GM19372 (cell line): ENCODE data around the gene TBPL2.
A peak's percentile ranks its signal among the peaks of the same experiment; 100 is the strongest.
"Not testable (repeated sequence)": the region's sequence is repeated elsewhere in the genome, so short reads cannot be mapped to it uniquely, and the experiment has no call there.

Experiments used
- ATAC-seq: cut with Tn5 transposase; IDR thresholded peaks from one replicate; pipeline ENCODE4 v1.9.1; 2021; ENCODE audit warnings: mild to moderate bottlenecking, low read depth, moderate library complexity; ENCODE audit not compliant: unreplicated experiment

The TBPL2 gene

DNA sequence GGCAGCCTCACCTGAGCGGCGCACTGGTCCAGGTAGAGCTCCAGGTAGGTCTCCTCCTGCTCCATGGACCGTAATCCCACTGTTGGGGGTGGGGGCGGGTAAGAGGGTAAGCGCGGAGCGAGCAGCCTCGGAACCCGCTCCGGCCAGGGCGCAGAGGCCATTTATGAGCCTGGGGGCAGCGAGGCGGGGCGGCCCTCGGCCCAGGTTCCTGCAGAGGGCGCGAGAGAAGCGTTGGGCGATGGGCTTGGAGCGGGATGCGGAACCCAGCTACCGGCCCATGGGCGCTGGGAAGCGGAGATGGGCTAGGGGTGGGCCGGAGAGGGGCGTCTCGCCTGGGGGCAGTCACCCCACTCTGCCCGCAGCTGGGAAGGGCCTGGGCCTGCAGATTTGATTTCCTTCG, at the start of gene TBPL2:
TSS of gene TBPL2 (minus strand) at position 232 of the 400 bp plus-strand sequence. CDS start at position 65, 167 bp downstream.
- no peak for ATAC-seq

DNA sequence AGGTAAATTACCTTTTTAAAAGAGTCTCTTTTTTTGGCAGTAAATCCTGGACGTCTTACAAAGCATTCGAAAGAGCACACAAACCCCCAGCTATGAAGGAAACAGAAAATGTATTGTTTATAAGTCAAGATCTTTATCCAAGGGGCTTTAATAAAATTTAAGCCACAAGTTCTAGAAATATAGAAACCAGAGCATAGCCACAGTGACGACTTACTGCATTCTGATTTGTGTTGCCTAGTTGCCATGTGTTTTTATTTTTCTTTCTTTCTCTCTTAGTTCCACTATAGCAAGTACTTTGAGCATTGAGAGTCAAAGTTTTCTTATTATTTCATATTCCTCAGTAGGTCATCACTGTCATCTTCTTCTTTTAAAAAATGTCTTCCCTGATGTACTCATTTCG, 47.8 kb upstream of the TBPL2 start:
- ATAC-seq = no peak

DNA sequence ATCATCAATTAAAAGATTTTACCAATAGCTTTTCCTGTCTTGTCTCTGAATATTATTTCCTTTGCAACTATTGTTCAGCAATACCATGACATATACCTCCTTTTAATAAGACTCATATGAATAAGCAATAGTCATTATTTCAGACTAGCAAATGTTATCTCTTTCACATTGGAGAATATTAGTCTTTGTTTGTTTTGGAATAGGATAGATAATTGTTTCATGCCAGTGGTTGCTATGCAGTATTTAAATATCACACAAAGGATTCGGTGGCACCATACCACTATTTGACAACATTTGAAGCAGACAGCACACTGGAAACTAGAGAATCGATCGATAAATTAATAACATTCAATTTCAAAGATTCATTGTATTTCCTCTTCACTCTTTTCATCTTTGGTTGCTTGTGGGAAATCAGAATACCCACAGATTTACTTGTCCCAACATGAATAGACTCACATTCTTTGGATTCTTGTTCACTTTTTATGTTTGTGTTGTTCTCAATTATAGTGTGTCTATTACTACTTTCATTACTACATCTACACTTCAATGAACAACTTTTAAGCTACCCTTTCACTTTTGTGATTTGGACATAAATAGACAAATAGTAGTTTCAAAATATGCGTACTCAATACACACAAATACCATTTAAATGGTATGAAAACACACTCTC, 42.7 kb upstream of the TBPL2 start:
- no peak for ATAC-seq

DNA sequence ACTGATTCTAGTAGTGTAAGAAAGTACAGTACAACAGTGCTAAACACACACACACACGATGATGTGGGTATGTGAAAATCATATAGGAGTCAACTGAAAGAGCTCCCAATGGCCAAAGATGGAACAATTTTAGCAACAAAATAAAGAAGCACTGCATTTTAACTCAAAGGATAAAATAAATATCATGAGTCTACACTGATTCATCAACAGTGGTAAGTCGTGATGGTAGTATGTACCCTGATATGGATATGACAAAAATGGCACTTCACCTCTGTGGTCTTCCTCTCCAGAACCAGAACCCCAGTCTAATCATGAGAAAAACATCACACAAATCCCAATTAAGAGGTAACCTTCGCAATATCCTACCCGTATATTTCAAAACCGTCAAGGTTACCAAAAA, 41.4 kb upstream of the TBPL2 start:
- ATAC-seq = no peak

- no peak for ATAC-seq
Observed at GRCh38 chr14:55477680-55478079, 37.3 kb upstream of the TBPL2 start.

DNA sequence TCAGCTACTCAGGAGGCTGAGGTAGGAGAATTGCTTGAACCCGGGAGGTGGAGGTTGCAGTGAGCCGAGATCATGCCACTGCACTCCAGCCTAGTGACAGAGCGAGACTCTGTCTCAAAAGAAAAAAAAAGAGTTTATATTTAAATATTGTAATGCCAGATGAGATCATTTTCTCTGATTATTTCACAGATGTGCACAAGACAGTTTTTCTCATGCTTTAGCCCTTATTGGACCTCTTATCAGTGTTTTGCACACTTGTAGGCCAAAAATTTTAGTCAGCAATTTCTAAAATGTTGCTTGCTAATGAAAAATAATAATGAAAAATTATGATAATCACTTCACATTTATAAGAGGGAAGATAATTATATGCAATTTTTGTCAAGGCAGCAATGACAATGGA, 36.0 kb upstream of the TBPL2 start:
- ATAC-seq = not testable (repeated sequence)

- no peak for ATAC-seq
Observed at GRCh38 chr14:55473786-55474185, 33.4 kb upstream of the TBPL2 start.

DNA sequence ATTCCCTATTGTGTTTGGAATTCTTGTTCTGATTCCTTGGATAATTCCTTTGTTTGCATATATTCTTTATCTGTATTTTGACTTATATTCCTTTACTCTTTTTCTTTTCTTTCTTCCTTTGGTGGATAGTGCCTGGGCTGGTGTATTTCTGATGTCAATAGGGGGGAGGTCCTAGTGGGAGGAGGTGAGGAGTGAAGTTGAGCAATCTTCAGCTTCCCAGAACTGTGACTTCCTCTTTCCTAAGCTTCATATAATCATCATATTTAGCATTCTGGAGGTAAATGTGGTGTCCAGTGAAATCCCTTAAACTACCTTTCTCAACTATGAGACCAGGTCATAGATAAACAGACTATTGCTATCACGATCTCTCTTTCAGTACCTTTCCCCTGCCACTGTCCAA, 29.6 kb upstream of the TBPL2 start:
- no peak for ATAC-seq

DNA sequence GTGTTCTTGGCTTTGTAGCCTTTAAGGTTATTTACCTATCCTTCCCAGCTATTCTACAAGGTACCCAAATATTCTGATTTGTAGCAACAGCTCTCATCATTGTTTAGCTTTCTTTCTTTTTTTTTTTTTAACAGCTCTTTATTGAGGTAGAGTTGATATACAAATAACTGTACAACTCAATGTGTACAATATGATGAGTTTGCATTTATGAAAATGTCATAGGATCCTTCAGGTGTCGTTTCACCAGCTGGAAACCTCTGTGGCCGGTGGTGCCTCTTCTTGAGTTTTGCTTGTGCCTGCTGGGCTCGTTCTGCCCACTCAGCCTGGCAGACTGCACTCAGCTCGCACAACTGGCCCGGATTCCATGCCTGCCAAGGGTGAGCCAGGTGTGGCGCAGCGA, 26.9 kb upstream of the TBPL2 start:
- ATAC-seq = no peak

- peak; percentile 65 for ATAC-seq
Observed at GRCh38 chr14:55458800-55459515, 18.5 kb upstream of the TBPL2 start.

- no peak for ATAC-seq
Observed at GRCh38 chr14:55457496-55457895, 17.1 kb upstream of the TBPL2 start.

DNA sequence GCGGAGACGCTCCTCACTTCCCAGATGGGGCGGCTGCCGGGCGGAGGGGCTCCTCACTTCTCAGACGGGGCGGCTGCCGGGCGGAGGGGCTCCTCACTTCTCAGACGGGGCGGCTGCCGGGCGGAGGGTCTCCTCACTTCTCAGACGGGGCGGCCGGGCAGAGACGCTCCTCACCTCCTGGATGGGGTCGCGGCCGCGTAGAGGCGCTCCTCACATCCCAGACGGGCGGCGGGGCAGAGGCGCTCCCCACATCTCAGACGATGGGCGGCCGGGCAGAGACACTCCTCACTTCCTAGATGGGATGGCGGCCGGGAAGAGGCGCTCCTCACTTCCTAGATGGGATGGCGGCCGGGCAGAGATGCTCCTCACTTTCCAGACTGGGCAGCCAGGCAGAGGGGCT, 16.0 kb upstream of the TBPL2 start:
- not testable (repeated sequence) for ATAC-seq

GRCh38 chr14:55454264-55455002, 14.0 kb upstream of the TBPL2 start:
- no peak for ATAC-seq

DNA sequence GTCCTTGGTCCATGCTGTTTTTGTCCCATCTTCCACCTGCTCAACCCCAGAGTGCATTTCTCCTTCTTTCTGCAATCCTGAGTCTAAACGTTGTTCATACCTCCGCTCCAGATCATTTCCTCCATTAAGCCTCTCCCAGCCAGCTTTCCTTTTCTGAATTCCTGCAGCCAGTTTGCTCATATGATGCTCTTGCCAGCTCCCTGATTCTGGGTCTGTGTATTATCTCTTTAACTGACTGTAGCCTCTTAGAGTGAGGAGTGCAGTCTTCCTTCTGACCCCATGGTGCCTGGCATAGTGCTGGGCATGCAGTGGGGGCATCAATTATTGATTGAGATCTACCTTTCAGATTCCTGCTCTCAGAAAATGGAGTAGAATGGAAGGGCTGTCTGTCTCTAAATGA, 11.5 kb upstream of the TBPL2 start:
- ATAC-seq = no peak

GRCh38 chr14:55451398-55451797, 11.0 kb upstream of the TBPL2 start:
- ATAC-seq = no peak

DNA sequence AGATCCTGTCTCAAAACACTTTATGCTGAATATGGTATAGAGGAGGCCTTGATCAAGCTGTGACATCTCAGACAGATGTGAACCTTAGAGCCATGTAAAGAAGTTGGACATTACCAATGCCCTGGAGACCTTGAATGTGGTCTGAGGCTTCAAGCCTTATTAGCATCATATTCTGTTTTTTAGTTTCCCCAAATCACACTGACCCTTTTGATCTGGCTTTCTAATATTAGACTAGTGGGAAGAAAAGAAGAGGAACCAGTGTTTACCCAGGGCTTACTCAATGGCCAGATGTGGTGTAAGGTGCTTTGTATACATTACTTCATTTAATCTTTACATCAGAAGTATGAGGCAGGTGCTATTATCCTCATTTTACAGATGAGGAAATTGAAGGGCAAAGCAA, 10.6 kb upstream of the TBPL2 start:
- no peak for ATAC-seq

DNA sequence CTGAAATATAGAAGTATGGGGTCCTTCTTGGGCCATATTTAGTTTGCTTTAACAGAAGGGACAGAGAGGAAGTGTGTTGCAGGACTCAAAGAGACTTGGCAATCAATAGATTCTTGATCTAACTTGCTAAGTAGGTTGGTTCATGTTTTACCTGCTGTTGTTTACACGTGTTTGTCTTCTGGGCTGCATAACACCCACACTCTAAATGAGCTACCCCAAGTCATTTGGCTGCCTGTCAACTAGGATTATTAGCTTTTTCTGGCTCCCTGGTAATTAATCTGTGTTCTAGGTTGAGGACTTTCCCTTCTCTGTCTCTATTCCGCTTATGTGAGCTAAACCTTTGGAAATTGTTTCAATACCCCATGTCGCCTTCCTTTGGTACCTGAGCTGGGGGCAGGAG, 10.1 kb upstream of the TBPL2 start:
- no peak for ATAC-seq

- ATAC-seq = no peak
Observed at GRCh38 chr14:55450124-55450523, 9.7 kb upstream of the TBPL2 start.

- no peak for ATAC-seq
Observed at GRCh38 chr14:55449116-55449515, 8.7 kb upstream of the TBPL2 start.

DNA sequence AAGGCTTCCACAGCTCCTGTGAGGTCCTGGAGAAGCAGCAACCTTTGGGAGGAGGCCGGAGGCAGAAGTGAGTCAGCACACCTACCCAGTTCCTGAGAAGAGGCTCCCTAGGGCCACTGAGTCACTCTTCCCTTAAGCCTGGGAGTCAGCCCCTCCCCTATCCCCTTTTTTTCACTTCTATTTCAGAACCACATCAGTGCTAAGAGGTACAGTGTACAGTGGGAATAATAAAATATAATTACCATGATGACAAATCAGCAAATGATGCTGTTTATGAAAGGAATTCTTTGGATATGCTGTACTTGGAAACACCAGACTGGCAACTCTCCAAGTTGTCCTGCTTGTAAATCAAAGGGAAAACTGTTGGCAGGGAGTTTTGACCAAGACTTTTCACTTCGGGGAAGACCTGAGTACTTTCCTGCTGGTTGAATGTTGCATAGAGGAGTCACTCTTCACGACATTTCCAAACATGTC, 7.8 kb upstream of the TBPL2 start:
- ATAC-seq = no peak

DNA sequence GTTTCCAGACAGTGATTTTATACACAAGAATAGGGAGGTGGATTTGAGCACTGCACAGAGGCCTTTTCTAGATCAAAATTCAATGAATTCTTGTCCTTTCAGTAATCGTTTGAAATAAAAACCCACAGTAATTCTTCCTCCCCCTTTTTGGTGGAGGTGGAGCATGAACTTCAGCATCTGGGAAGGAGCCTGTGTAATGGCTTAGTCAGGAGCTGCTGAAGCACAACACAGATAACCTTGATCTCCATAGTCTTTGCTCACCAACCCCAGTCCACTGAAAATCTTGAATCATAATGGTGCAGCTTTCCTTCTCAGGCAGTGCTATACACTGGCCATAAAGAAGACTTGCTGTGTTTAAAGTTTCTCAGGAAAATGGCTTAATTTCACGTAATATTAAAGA, 6.4 kb upstream of the TBPL2 start:
- no peak for ATAC-seq
